GM19351 (cell line): Measurements from ENCODE around the gene CCDC188.

Experiments used
- ATAC-seq: cut with Tn5 transposase; IDR thresholded peaks from one replicate; pipeline ENCODE4 v1.9.1; 2021; ENCODE audit warnings: mild to moderate bottlenecking, moderate library complexity; ENCODE audit not compliant: unreplicated experiment

Gene CCDC188

DNA sequence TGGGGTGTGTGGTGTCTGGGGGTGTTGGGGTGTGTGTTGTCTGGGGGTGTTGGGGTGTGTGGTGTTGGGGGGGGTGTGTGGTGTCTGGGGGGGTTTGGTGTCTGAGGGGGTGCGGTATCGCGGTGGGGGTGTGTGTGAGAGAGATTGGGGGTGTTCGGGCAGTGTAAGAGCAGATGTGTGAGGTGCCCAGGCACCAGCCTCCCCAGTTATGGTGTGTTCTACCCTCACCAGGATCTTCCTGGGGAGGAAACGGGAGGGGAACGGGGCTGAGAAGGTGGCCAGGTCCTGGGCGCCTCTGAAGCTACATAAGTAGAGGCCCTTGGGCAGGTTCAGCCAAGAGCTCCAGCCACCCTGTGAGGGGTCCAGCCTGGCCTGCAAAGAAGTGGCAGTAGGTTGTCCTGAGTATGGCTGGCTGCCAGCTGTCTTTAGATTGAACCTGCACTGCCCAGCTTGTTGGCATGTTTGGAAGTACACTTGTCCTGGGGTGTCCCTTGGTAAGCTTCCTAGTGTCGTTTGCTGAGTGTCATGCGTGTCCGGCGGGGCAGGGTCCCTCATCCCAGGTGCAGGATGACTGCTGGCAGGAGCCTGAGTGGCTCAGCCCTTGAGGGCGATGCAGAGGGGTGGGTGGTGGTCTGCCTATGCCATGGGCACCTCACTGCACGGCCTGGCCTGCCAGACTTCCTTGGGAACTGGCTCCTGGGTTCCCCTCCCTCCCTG lies 27.3 kb downstream of the CCDC188 start:
- no peak for ATAC-seq

DNA sequence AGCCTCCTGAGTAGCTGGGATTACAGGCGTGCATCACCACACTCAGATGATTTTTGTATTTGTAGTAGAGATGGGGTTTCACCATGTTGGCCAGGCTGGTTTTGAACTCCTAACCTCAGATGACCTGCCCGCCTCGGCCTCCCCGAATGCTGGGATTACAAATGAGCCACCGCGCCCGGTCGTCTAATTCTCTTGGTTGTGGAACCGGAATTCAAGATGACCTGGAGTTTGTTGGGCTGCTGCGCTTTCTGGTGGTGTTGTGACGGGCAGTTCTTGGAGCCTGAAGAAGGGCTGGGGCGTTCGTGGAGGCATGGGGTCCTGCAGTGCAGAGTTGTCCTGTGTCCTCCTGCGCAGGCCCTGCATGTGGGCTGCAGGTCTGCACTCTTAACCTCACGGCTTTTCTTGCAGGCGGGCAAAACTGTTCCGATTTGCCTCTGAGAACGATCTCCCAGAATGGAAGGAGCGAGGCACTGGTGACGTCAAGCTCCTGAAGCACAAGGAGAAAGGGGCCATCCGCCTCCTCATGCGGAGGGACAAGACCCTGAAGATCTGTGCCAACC lies 28.9 kb downstream of the CCDC188 start:
- no peak for ATAC-seq

DNA sequence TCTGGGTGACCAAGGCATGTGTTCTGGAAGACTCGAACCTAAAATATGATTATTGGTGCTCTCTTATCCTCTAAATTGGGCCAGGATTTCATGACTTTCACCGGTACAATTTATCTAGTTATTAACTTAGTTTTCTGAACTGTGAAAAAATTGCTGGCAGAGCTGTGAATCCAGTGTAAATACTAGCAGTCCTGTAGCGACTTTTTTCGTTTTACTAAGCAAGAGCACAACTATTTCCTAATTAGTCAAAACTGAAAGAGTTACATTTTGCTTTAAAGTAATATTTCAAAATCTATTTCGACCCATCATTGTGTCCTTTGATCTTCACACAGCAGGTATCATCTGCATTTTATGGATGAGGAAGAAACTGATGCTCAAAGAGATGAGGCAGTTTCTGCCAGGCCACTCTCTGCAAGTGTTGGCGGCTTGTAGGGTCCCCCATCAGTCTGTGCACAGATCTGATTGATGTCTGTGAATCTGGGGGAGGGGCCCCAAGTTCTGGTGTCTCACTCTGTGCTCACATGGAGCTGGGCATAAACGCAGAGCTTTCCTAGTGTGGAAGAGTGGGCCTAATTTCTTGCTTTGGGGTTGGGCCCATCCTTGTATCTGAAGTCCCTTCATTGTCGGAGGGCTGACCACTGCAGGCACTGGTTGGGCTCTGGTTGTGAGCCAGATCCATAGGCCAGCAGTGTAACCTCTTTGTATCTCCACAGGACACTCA lies 32.4 kb downstream of the CCDC188 start:
- ATAC-seq, result no peak

DNA sequence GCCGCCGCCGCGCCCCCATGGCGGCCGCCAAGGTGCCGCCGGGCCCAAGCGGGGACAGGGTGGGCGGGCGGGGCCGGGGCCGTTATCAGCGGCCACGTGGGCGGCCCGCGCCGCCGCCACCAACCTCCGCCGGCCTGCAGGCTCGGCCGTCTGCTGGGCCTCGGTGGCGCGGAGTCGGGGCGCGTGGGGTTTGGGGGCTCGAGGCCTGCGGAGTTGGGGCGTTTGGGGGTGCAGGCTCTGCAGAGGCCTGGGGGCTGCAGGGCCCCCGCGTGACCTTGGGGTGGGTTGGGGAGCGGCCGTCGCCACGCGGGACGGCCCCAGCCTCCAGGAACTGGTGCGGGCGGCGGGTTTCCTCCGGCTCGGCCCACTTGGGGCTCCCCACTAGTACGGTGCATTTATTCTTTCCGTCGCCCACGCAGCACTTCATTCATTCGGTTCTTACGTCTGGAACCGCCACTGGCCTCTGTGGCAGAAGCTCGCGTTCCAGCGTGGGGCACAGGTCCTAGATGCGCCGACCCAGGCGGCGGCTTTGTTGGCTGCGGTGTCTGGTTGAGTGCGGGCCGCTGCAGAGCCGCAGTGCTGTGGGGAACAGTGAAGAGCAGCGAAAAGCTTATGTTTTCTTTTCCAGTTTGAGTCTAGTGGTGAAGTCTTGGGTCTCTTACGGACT lies 33.1 kb downstream of the CCDC188 start:
- peak; percentile 31 for ATAC-seq

DNA sequence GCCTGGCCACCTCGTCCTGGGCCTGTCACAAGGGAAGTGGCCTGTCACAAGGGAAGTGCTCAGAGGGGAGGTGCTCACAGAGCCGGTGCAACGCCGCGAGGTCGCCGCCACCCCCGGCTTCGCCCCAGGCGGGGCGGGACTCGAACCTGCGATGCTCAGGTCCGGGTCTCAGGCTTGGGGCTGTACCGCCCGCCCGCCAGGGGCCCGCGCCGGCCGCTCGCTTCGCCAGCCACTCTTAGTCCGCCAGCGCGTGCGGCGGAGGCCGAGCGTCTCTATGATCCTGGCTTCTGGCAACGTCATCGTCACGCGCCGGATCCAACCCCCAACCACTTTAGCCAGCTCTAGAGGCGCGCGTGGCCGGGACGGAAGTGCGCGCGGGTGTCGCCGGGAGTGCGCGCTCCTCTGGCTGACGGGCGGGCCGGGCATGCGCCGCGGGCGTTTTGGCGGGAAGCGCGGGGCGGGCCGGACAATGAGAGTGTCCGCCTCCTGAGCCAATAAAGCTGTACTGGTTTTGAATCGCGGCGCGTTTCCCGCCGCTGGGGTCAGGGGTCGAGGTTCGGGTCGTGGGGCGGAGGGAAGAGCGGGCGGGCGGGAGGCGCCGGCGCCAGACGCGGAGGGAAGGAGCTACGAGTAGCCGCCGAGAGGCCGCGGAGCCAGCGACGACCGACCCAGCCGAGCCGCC lies 33.8 kb downstream of the CCDC188 start, which contains the start of gene TRMT2A:
Gene TRMT2A (minus strand): TSS at position 276 of the 682 bp plus-strand sequence. CDS start 320 bp downstream, outside the sequence.
- peak; percentile 81 for ATAC-seq

DNA sequence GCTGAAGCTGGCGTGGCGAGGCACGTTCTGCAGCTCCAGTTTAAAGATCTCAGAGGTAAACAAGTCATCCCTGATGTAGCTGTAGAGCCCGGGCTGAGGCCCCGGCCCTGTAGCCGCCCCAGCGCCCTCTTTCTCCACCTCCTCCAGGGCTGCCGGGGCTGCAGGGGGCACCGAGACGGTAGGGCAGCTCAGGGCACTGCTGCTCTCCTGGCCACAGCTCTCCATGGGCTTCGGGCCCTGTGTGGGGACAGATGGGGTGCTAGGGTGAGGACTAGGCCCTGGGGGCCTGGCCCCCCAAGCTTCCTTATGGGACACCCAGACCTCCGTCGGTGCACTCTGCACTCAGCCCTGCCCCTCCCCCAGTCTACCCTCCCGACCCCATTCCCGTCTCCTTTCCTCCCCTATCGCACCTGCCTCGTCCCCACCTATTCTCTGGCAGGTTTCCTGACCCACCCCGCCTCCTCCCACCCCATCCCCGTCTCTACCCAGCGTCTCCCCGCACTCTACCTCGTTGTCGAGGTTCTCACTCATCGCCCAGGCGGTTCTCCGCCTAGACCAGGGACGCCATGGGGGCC lies 34.4 kb downstream of the CCDC188 start:
- no peak for ATAC-seq

DNA sequence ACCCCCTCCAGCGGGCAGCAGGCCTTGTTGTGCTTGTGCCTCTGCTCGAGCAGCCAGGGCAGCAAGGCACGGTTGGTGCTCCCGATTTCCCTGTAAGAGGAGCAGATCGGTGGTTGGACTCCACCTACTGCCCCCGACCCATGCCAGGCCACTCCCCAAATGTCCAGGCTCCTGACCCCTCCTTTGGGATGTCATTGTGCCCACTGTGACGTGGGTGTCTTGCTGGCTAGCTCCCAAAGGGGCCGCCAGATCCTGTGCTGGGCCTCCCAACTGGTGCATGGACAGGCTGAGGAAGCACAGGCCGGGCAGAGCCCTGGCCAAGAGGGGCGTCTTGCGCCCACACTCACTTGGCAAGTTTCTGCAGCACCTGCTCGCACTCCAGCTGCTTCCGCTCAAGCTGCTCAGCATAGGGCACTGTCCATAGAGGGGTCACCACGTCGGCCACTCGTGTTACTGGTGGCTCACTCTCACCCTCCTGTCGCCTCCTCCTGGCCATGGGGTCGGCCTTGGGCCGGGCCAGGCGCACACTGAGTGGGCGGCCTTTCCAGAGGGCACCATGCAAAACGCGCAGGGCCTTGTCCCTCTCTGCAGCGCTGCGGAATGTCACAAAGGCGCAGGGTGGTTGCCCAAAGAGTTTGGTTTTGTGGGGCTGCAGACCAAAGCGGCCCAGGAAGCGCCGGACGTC lies 35.0 kb downstream of the CCDC188 start, which contains the start of gene RANBP1:
Gene RANBP1 (plus strand): TSS at position 414 of the 685 bp plus-strand sequence. CDS start 81 bp downstream, at position 495.
- no peak for ATAC-seq

DNA sequence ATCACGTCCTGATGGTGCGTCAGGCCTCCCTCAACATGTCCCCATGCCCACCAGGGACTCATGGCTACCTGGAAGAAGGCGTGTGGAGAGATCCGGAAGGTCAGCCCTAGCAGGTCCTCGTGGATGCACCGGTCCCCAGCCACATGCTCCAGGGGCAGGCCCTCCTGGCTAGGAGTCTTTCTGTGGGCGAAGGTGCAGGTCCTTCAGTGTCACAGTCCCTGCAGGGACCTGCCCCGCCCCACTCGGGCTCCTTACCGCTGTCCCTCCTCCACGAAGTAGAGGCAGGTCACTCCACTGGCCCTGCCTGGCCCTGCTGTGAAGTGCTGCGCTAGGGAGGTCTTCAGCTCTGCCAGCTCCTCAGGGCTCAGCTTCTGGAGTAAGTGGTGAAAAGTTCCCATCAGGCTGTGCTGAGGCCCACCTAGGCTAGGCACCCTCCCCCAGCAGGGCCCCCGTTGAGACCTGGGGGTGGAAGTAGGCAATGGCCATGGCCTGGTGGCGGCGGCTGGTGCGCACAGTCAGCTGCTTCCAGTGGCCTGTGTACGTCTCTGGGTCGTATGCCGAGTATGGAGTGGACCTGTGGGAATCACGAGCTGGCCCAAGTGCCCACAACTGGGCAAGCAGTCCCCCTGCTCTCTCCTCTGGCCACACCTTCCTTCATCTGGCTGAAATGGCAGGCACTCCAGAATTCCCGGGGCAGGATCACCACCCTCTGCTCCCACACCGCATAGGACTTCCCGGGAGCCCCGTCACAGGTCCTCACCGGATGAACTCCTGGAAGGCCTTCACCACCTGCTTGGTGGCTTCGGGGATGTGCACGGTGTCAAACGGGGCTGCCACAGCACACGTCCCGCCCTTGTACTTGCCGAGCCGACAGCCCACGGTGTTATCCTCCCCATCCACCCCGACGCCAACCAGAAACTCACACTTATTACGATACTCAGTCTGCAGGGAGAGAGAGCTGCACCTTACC lies 36.1 kb downstream of the CCDC188 start:
- ATAC-seq, result no peak

DNA sequence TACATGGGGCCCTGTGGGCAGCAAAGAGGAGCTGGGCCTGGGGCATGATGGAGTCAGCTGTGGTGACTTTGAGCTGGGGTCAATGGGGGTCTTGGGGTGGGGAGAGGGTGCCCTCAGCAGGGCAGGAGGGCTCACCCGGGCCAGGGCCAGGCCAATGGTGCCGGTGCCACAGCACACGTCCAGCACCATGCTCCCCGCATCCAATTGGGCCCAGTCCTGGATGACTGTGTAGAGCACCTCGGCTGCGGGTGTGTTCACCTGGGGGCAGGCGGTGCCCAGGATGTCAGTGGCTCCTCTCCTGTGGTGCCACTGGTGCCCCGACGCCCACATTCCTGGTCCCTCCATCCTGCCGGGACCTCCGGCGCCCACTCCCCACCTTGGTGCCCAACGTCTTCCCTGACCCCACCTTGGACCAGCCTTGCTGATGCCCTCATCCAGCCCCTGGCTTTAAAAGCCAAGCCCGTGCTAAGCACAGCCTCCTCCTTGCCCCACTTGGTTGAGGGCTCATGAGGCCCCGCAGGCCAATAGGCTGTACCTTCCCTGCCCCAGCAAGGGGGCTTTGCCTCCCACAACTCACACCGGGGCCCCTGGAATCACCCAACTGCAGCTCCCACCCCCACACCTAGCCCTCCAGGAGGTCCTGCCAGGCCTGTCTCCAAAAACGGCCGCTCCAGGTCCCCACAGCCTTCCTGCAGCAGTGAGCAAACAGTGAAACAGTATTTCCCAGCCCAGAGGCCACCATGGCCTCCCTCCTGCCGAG lies 37.1 kb downstream of the CCDC188 start:
- no peak for ATAC-seq

DNA sequence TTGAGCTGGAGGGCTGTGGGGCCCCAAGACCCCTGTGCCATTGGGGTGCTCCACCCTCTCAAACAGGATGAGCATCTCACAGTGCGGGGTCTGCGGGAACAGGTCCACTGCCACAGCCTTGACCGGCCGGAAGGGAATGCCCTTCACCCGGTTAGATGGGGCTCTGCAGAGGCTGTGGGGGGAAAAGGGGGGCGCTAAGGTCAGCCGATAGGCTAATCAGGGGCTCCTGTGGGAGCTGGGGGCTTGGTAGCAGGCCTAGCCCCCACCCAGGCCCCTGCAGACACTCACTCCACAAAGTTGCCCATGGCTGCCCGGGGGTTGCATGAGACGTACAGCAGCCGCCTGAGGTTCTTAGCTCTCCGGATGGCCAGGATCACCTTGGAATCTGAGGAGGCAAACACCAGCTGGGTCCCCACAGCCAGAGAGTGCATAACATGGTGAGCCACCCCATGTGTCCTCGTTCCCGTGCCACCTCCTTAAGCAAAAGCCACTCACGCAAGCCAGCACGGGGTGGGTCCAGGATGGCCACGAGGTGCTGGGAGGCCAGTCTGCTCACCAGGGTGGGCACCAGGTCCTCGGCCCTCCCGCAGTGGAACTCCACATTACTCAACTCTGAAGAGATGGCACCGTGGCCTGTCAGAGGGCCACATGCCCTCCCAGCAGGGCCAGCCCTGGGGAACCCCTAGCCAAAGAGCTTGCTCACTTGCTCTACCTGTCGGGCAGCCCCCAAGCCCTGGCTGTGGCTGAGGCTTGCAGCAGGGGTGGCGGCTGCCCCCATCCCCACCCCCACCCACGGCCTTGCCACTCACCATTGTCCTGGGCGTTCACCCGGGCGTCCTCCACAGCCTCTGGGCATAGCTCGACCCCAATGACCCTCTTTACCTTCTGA lies 38.0 kb downstream of the CCDC188 start:
- no peak for ATAC-seq

DNA sequence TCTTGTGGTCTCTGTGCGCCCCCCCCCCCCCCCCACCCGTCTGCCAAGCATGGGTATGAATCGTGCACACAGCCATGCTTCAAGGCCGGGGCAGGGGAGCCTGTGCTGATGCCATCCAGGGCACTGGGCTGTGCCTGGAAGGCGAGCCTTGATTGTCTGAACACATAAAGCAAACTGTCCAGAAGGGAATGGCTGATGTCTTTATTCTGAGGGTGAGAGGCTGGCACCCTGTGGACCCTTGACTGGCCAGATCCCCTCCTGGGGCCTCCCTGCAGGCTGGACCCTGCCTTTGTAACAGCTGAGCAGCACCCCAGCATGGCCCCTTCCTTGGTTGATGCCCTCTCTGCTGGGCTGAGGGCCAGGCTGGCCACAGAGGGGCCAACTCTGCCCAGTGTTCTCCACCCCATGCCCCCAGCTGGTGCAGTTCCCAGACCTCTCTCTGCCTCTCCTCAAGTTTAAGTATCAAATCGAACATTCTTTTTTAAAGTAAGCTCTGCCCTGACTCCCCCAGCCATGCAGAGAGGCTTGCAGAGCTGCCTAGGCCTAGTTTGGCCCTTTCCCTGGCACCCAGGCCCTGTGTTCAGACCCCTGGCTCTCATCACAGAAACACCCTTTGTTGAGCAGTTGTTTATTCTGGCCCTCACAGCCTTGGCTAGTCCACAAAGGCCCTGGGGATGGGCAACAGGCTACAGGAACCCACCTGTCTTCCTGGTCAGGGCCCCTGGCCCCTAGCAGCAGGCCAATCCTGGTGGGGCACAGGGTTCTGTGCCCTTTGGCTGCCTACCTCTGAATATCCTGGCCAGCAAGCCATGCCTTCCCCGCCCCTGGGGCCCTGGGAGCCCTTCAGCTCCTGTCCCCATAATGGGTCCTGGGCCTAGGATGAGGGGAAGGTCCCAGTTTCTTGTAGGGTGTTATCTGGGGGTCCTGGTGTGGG lies 38.9 kb downstream of the CCDC188 start:
- no peak for ATAC-seq

DNA sequence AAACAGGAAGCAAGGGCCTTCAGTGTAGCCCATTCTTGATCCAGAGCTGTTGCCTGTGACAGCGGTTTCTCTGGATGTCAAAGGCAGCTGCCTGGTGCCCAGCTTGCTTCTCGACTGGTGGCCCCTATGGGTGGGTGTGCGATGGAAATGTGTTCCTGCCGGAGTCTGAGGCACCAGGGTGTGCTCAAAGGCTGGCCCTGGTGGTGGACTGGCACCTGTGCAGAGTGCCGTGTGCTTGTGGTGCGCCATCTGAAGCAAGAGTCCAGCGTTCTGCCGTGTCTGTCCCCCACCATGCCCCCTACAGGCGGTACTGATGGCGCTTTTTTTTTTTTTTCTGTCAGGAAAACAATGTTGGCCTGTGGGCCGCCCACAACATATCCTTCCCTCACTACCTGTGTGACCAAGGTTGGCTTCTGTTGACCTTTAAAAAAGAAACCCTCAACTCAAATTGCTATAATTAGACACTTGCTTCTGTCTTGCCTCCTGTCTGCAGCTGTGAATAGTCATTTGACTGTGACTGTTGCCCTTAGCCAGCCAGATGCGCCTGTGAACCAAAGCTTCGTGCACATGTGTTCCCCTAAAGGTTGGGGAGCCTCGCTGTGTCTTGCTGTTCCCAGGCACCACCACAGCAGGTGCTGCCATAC lies 39.7 kb downstream of the CCDC188 start:
- ATAC-seq, result no peak

DNA sequence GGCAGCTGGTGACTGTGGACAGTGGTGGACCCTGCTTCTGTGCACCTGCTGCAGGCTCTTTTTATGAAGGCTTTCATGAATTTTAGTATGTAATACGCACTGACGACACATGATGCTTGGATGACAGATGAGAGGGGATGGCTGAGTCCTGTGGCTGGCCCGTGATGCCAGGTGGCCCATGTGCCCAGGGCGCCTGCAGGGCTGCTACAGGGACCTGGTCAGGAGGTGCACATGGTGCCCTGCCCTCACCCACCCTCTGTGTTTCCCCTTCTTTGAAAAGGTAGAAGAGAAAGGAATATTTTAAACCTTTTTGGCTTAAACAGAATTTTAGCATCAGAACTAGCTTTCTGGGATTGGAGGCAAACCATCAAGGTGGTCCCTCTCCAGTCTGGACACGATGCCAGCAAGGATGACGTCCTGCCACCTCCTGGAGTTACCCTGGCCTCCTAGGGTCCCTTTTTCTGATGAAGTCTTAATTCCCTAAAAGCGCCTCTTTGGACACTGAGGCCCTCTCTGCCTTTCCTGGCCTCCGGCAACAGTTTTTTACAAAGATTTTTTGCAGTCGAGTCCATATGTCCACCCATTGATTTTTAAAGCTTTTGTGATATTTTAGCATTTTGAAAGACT lies 40.4 kb downstream of the CCDC188 start:
- ATAC-seq, result no peak

DNA sequence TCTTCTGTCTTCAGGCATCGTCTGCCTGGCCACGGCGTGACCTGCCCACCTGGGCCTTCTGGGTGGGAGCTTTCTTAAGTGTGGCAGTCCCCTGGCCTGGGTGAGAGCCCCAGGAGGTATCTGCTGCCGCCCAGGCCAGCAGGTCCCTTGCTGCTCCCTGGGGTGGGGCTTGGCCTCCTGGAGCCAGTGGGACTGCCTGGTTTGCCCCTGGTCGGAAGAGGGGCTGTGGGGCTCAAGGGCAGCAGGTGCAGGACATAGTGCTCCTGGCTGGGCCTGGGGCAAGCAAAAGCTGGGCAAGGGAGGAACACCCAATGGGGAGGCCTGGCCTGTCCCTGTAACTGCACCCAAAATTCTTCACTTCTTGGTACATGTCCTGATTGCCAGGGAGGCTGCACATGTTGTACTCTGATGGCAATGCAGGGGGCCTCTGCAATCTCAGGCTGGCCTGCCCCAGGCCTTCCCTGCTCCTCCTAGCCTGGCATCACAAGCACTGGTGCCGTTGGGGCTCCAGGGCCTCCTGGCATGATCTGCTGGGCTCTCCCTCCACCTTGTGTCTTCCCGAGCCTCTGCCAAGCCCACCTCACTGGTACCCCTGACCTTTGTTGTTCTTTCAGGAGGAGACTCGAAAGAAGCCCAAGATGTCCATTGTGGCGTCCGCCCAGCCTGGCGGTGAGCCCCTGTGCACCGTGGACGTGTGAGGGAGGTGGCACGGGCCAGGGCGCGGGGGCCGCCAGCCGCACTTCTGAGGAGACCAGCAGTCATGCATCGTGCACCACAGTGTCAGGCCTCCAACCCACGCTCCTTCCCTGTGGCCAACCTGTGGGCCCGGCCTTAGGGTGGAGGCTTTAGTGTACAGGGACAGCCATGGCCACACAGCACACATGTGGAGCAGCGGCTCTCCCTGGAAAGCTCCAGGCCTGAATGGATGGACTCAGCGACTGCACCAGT lies 41.2 kb downstream of the CCDC188 start:
- ATAC-seq, result no peak
